HEK293 (cell line): ENCODE measurements around the gene HIP1.

ENCODE experiments used
- ZBTB20 ChIP-seq: fragments of 450-650 bp; formaldehyde crosslinking; IDR thresholded peaks from 2 replicates; pipeline ENCODE4 v1.5.1; 2016; ENCODE audit warnings: missing biosample characterization, missing genetic modification characterization
- ZBTB8A ChIP-seq: fragments of 450-650 bp; formaldehyde crosslinking; IDR thresholded peaks from 2 replicates; pipeline ENCODE4 v1.5.1; 2016; ENCODE audit warnings: missing biosample characterization, missing genetic modification characterization
- ZNF248 ChIP-seq: fragments of 450-650 bp; formaldehyde crosslinking; IDR thresholded peaks from 2 replicates; pipeline ENCODE4 v1.5.1; 2017; ENCODE audit warnings: missing biosample characterization, missing genetic modification characterization
- ZNF510 ChIP-seq: fragments of 450-650 bp; formaldehyde crosslinking; IDR thresholded peaks from 2 replicates; pipeline ENCODE4 v1.5.1; 2018; ENCODE audit warnings: mild to moderate bottlenecking, missing genetic modification characterization, missing biosample characterization; ENCODE audit not compliant: insufficient replicate concordance
- ZNF549 ChIP-seq: fragments of 450-650 bp; IDR thresholded peaks from 2 replicates; pipeline ENCODE4 v1.5.1; 2018; ENCODE audit warnings: missing biosample characterization, missing genetic modification characterization, mild to moderate bottlenecking, inconsistent platforms, moderate library complexity
- ZNF792 ChIP-seq: fragments of 450-650 bp; formaldehyde crosslinking; IDR thresholded peaks from 2 replicates; pipeline ENCODE4 v1.5.1; 2016; ENCODE audit warnings: missing biosample characterization, missing genetic modification characterization
- TF ChIP-seq, protein P1 (sequence below): fragments of 450-650 bp; formaldehyde crosslinking; IDR thresholded peaks from 2 replicates; pipeline ENCODE4 v1.5.1; 2016; ENCODE audit warnings: missing biosample characterization, missing genetic modification characterization

- TF ChIP-seq, protein P1, sequence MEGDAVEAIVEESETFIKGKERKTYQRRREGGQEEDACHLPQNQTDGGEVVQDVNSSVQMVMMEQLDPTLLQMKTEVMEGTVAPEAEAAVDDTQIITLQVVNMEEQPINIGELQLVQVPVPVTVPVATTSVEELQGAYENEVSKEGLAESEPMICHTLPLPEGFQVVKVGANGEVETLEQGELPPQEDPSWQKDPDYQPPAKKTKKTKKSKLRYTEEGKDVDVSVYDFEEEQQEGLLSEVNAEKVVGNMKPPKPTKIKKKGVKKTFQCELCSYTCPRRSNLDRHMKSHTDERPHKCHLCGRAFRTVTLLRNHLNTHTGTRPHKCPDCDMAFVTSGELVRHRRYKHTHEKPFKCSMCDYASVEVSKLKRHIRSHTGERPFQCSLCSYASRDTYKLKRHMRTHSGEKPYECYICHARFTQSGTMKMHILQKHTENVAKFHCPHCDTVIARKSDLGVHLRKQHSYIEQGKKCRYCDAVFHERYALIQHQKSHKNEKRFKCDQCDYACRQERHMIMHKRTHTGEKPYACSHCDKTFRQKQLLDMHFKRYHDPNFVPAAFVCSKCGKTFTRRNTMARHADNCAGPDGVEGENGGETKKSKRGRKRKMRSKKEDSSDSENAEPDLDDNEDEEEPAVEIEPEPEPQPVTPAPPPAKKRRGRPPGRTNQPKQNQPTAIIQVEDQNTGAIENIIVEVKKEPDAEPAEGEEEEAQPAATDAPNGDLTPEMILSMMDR (tag by site-specific recombination) = no peak
- TF ChIP-seq ZBTB8A (tag by site-specific recombination) (no peak), ZNF549 (no peak), ZNF248 (tag by site-specific recombination) (no peak), ZBTB20 (tag by site-specific recombination) (no peak), ZNF792 (tag by site-specific recombination) (no peak), ZNF510 (no peak)
These were observed 202.2 kb downstream of the HIP1 start for GRCh38 chr7:75536491-75536890.
